GM12878 (cell line): ENCODE results near the gene CPT1C. TPM values are rescaled to one million over a fixed set of nuclear protein-coding genes. Genes with fewer than 3 reads are reported as not detected.

ENCODE experiments used
- CEBPB ChIP-seq, 2 experiments: fragments of 150-350 bp in 1 of 2; IDR thresholded peaks; 2 replicates each; pipeline ENCODE4 v1.6.1; 2012 to 2014; ENCODE audit warnings: low read depth in 2 of 2, low read length in 2 of 2, borderline replicate concordance in 1 of 2, inconsistent platforms in 1 of 2
- CHD4 ChIP-seq: fragments of 200-600 bp; sonication (generic); IDR thresholded peaks from 2 replicates; pipeline ENCODE4 v1.6.1; 2016; ENCODE audit warnings: mild to moderate bottlenecking
- FOXK2 ChIP-seq: fragments of 450-650 bp; IDR thresholded peaks from 2 replicates; pipeline ENCODE4 v1.6.1; 2017; ENCODE audit warnings: mild to moderate bottlenecking, moderate library complexity
- HSF1 ChIP-seq: fragments of 150-350 bp; IDR thresholded peaks from 2 replicates; pipeline ENCODE4 v1.6.1; 2014; ENCODE audit warnings: mild to moderate bottlenecking, low read depth, low read length
- MXI1 ChIP-seq: fragments of 150-350 bp; IDR thresholded peaks from 2 replicates; pipeline ENCODE4 v1.6.1; 2011; ENCODE audit warnings: low read depth, mild to moderate bottlenecking, inconsistent platforms, low read length, improper control_type of control experiment
- NFIC ChIP-seq: IDR thresholded peaks from 2 replicates; pipeline ENCODE4 v1.6.1; 2012; ENCODE audit warnings: low read depth, mild to moderate bottlenecking, inconsistent platforms, low read length, moderate library complexity
- POLR2AphosphoS2 ChIP-seq: IDR thresholded peaks from 2 replicates; pipeline ENCODE4 v1.6.1; 2011; ENCODE audit warnings: low read depth, mild to moderate bottlenecking, low read length, improper control_type of control experiment, moderate library complexity
- POU2F2 ChIP-seq: IDR thresholded peaks from 3 replicates; pipeline ENCODE4 v1.6.1; 2011; ENCODE audit warnings: low read depth, mild to moderate bottlenecking, low read length, borderline replicate concordance
- PRDM15 ChIP-seq: fragments of 450-650 bp; formaldehyde crosslinking; IDR thresholded peaks from 2 replicates; pipeline ENCODE4 v1.4.0; 2020; ENCODE audit warnings: mild to moderate bottlenecking, moderate library complexity
- SMAD1 ChIP-seq: fragments of 450-650 bp; IDR thresholded peaks from 2 replicates; pipeline ENCODE4 v1.6.1; 2018; ENCODE audit warnings: mild to moderate bottlenecking, low read depth; ENCODE audit not compliant: partially characterized antibody
- TAF1 ChIP-seq: IDR thresholded peaks from 2 replicates; pipeline ENCODE4 v1.6.1; 2011; ENCODE audit warnings: mild to moderate bottlenecking, low read depth, low read length, borderline replicate concordance
- TARDBP ChIP-seq: IDR thresholded peaks from 2 replicates; pipeline ENCODE4 v1.6.1; 2016; ENCODE audit warnings: borderline replicate concordance
- TCF3 ChIP-seq: IDR thresholded peaks from 2 replicates; pipeline ENCODE4 v1.6.1; 2012; ENCODE audit warnings: low read depth, mild to moderate bottlenecking, low read length, borderline replicate concordance; ENCODE audit not compliant: insufficient read depth
- WRNIP1 ChIP-seq: IDR thresholded peaks from 2 replicates; pipeline ENCODE4 v1.6.1; 2011; ENCODE audit warnings: low read depth, low read length, improper control_type of control experiment, borderline replicate concordance
- YBX1 ChIP-seq: fragments of 450-650 bp; IDR thresholded peaks from 2 replicates; pipeline ENCODE4 v1.6.1; 2016; ENCODE audit warnings: antibody characterized with exemption
- ZBTB4 ChIP-seq: fragments of 450-650 bp; formaldehyde crosslinking; IDR thresholded peaks from 2 replicates; pipeline ENCODE4 v1.4.0; 2022; ENCODE audit warnings: mild to moderate bottlenecking, moderate library complexity
- ZNF217 ChIP-seq: fragments of 450-650 bp; IDR thresholded peaks from 2 replicates; pipeline ENCODE4 v1.6.1; 2017; ENCODE audit warnings: antibody characterized with exemption, mild to moderate bottlenecking
- polyA plus RNA-seq, 11 experiments: library from polyadenylated mRNA; depleted of rRNA in 4 of 11; unstranded in 6 of 11; stranded (reverse) in 5 of 11; fragments of >200 nt; fragmentation: Nextera tagmentation in 4 of 11; fragmentation: Illumina TruSeq in 1 of 11; extraction: Ambion mirVana in 4 of 11; extraction: Trizol in 1 of 11; gene quantifications; 1 replicate in 1 of 11; 2 replicates in 10 of 11; pipeline versions ENCODE4 v1.2.1 to v1.2.3, GENCODE V29; 2011 to 2016; ENCODE audit warnings: inconsistent platforms in 2 of 11, missing spikeins in 2 of 11, low read depth in 1 of 11
- total RNA-seq, 4 experiments: library from RNA; depleted of rRNA in 3 of 4; stranded (reverse); fragments of >200 nt in 3 of 4; fragmentation: Illumina TruSeq in 1 of 4; extraction: Trizol in 1 of 4; gene quantifications; 2 replicates each; pipeline versions ENCODE4 v1.2.1 to v1.2.3, GENCODE V29; 2013 to 2021

CPT1C gene
- total and polyA plus RNA-seq, 10 of the 15 experiments (the other 5 are each of a cell fraction or from before 2014, with no cell fraction given) = 0.04 to 0.56 (median 0.21) TPM; not detected in 3

- TF ChIP-seq POLR2AphosphoS2 (no peak; the same call in 1 of the 2 replicates), WRNIP1 (no peak), NFIC (no peak), ZBTB4 (CRISPR knock-in tag) (no peak), ZNF217 (no peak), POU2F2 (peak; percentile 83; the same call in 2 of the 3 replicates), PRDM15 (CRISPR knock-in tag) (no peak), SMAD1 (no peak), CHD4 (no peak), TCF3 (no peak), TARDBP (peak; percentile 96; the same call in 1 of the 2 replicates), CEBPB (IDR thresholded peaks at IDR 0.05; ENCODE audit: borderline replicate concordance in 1 of 2, low read depth in 2 of 2, low read length in 2 of 2) (no peak), MXI1 (no peak; the same call in 1 of the 2 replicates), FOXK2 (no peak), HSF1 (0 out of 2 replicates have a peak, but pooled peaks have one; percentile 48), YBX1 (no peak), TAF1 (peak; percentile 50; the same call in 1 of the 2 replicates)
Observed at GRCh38 chr19:49641688-49642491, 49.0 kb upstream of the CPT1C start, which contains the start of gene SCAF1 (continued).
